GM19099 (cell line): ENCODE results near the gene ADAMTS14.

ENCODE experiments used
- POLR2A ChIP-seq: IDR thresholded peaks from 3 replicates; pipeline ENCODE4 v1.6.1; 2011; ENCODE audit warnings: low read depth; ENCODE audit not compliant: insufficient read length; ENCODE audit errors: extremely low read depth

The ADAMTS14 gene

DNA sequence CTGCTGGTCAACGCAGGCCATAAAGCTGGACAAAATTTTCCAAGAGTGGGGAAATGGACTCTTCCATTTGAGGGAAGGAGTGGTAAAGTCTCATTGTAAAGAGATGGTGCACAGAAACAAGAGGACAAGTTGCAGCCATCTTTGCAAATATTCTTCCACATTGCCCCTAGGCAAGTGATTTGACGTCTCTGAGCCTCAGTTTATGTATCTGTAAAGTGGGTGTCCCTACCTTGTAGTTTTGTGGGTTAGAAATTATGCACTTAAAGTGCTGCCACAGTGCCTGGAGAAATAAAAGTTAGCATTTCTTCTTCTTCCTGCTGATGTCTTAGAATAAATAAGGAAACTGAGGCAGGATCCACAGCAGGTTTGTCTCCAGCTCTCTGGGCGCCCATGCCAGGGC lies 12.1 kb downstream of the ADAMTS14 start:
- TF ChIP-seq POLR2A: no peak

DNA sequence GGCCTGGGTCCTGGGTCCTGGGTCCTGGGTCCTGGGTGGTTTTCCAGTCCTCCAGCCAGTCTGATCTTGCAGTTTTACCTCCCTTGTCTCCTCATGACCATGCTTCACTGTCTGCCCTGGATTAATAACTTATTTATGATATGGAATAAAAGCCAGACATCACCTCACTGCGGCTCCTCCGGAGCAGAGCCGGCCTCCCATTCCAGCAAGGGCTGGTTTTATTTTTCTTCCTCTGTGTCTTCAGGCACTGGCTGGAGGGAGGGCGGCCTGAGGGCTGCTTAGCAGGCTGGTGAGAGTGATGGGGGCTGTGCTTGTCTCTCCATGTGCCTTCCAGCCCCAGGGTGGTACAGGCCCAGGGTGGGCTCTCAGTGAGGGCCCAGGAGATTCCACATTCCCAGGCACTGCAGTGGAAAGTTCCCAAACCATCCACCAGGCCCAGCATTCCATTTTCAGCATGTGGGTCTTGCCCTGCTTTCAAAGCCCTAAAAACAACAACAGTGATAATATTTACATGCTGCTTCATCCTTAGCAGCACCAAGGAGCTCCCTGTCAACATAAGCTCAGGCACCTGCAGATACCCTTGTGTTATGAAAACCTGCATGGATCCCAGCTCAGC lies 12.6 kb downstream of the ADAMTS14 start:
- no peak for TF ChIP-seq POLR2A

DNA sequence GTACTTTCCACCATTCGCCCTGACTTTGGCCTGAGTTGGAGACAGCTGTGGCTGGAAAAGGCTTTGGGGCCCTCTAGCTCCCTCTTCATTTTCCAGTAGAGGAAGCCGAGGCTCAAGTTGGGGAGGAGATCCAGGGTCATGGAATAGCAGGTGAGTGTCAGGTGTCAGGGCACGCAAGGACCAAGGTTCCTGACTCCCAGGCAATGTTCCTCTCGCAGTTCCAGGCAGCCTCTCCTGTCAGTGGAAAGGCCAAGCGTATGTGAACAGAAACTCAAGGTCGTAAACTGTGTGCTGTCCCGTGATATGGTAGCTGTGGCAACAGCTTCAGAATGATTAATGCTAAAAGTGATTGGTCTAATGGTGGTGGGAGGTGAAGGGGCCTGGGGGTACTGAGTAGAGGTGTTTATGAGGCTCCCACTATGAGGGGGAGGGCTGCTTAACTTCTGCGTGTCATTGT lies 13.2 kb downstream of the ADAMTS14 start:
- TF ChIP-seq POLR2A: no peak

DNA sequence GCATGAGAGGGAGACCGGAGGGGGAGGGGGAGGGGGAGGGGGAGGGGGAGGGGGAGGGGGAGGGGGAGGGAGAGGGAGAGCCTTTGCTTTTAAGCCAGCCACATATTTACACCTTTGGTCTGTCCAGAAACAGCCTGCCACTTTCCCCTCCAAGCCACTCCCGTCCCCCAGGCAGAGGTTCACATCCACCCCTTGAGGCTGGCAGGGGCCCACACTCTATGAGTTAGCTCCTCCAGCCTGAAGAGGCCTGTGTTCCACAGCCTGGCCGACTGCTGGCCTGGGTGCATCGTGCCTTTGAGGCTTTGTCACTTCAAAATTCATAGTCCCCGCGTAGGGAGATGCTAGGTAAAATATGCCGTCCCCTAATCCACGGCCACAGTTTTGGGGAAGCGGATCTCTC lies 16.5 kb downstream of the ADAMTS14 start:
- no peak for TF ChIP-seq POLR2A

DNA sequence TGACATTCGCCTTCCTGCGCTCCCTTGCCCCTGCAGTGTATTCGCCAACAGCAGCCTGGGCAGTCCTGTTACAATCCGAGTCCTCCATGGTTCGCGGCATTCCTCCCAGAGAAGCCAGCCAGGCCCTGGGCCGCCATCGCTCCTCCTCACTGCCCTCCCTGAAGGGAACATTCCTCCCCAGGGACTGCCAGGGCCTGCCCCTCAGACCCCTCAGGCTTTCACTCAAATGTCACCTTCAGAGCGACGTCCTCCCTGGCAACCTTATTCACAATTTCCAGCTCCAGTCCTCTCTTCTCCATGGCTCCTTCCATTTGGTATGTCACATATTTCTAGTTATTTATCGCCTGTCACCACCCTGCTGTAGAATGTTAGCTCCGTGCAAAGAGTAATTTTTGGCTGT lies 17.4 kb downstream of the ADAMTS14 start:
- no peak for TF ChIP-seq POLR2A

DNA sequence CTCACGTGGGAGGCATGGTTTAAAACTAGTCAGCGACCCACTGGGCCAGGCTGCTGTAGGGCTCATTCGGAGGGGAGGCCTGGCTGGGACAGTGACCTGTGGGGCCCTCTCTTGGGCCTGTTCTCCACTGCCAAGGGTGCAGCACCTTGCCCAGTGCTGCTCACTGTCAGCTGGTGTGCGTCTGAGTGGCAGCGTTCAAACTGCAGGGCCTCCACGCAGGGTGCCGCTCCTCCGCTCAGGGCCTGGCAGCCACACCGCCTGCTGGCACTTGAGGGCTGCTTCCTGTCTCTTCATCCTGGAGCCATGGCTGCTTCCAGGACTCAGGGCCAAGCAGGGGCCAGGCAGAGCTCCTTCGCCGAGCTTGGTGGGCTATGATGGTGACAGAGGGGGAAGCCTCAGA lies 18.3 kb downstream of the ADAMTS14 start:
- no peak for TF ChIP-seq POLR2A

DNA sequence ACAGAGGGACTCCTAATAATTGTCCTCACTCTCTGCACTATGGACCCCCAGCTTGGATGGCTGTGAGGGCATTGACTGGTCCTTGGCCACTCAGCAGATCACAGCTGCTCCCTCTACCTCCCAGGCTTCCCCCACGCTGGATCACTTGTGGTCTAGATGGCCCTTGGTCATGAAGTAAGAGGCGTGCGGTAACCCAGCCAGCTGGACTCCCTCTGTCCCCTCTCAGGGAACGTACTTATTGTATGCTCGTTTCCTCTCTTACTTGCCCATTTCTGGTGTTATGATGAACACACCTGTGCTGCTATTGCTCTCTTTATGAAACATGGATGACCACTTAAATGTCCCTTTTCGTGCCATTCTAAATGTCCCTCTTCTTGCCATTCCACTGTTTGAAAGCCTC lies 19.3 kb downstream of the ADAMTS14 start:
- TF ChIP-seq POLR2A: no peak

DNA sequence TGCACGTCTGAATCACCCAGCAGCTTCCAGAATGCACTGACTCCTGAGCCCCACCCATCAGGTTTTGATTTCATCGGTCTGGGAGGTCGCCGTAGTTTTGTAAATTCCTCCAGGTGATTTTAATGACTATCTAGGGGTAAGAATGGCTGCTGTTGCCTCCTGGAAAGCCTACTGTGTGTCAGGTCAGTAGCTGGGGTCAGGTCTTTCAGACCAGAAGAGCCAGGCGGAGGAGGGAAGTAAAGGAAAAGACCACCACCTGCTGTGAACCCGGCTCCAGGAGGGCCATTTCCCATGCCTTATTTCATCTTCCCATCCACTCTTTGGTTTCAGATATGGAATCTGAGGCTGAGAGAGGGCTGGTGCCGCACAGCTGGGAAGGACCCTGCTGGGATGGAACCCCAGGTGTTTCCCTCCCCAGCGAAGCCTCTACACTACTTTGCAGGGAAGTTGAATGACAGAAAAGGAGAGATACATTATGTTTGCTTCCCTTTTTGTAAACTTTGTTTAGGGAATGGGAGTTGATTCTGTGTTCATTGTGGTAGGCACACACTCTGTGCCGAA lies 19.8 kb downstream of the ADAMTS14 start:
- TF ChIP-seq POLR2A: no peak

DNA sequence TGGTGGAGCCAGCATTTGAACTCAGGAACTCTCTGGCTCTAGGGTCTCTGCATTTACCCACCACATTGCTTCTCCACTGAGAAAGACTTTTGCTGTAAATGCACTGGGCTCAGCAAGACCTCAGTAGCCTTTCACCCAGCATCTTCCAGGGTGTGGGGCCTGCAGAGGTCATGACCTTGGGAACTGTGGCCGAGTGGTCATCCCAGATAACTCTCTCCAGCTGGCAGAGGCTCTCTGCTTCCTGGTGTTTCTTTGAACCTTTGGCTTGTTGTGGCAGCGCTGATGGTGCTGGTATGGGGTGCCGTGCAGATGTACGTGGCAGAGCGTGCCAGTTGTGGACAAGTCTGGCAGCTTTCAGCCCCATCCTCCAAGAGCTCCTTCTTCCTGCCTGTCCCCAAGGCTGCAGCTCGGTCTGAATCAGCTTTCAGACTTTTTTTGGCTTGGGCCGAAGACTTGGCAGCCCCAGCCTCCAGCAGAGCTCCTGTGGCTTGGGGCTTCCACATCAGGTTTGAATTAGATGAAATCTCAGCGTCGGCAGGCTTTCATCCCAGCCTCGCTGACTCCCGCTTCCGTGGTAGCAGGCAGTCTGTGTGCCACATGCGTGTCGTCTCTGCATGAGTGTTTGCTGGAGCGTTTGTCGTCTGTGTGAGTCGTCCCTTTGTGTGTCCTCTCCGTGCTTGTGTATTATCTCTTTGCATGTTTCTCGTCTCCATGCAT lies 21.5 kb downstream of the ADAMTS14 start:
- TF ChIP-seq POLR2A: no peak

DNA sequence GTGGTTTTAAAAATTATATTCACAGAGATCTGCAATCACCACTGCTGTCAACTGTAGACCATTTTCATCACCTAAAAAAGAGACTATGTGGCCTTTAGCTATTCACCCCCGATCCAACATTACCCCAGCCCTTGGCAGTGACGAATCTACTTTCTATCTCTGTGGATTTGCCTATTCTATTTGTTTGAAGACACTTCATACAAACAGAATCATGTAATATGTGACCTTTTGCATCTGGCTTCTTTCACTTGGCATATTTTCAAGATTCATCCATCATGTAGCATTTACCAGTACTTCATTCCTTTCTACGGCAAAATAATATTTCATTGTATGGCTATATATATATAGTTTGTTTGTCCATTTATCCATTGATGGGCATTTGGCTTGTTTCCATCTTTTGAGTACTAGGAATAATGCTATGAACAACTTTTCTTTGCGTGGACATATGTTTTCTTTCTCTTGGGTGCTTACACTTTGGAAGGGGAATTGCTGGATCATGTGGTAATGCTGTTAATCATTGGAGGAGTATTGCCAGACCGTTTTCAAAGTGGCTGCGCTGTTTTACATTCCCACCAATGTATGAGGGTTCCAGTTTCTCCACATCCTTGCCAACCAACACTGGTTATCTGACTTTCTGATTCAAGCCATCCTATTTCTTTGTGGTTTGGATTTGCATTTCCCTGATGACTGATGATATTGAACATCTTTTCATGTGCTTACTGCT lies 22.3 kb downstream of the ADAMTS14 start:
- no peak for TF ChIP-seq POLR2A

DNA sequence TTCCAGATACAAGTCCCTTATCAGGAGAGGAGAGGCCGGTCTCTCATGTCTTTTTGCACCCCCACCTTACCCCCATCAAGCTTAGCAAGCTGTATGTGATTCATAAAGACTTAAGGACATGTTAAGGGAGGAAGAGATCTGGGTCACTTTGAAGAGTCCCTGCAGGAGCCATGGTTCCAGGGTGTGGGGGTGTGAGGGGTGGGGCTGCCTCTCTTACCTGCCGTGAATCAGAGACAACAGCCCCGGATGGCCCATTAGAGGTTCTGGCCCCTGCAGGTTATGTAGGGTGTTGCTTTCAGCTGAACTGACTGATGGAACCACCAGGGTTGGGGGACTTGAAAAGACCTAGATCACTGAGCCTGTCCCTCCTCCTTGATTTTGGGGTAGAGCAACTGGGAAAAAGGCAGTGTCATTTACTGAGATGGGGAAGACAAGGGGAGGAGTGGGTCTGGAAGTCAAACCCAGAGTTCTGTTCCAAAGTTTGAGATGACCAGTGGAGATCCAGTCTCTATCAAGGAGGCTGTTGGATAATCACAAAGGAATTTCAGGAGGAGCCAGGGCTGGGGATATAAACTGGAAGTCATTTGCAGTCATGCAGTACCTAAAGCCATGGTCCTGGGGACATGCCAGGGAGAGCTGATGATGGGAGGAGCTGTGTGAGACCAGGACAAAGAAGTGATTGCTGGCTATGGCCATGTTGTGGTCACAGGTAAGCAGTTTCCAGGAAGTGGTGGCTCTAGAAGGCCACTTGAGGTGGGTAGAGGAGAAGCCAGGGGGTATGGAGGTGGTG lies 23.1 kb downstream of the ADAMTS14 start:
- TF ChIP-seq POLR2A: no peak

DNA sequence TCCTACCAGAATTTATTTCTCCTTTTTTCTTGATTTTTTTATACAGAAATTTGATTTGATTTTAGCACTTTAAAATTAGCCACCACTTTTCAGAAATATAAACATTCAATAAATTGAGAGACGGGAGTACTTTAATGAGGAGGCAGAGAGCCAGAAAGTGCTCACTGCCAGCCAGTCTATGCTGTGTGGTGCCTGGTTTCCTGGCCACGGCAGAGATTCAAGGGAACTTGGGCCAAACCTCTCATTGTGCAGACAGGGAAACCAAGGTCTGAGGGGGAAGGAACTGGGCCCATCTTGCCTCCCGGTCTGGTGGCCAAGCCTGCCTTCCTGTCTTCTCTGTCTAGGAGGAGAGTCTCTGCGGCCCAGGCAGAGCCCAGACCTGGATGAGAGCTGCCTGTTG lies 25.9 kb downstream of the ADAMTS14 start:
- no peak for TF ChIP-seq POLR2A

DNA sequence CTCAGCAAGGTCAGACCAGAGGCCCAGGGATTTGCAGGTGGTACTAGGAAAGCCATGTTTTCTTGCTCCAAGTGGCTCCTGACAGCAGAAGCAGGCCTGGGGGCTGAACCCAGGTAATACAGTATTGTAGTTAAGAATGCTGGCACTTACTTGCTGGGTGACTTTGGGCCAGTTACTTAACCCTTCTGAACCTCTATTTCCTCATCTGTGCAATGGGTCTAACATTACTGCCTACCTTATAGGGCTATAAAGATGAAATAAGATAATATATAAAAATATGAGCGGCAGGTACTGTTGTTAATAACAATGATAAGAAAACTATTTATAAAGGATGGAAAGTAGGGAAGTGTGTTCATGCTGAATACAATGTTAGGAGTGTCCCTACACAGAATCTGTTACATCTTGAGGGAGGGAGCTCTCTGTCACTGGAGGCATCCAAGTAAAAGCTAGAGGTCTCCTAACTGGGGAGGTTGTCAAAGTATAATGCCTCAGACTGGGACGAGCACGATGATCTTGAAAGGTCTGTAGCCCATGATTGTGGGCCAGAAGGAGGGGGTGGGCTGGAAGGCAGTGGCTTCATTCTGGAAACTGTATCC lies 26.9 kb downstream of the ADAMTS14 start:
- no peak for TF ChIP-seq POLR2A

DNA sequence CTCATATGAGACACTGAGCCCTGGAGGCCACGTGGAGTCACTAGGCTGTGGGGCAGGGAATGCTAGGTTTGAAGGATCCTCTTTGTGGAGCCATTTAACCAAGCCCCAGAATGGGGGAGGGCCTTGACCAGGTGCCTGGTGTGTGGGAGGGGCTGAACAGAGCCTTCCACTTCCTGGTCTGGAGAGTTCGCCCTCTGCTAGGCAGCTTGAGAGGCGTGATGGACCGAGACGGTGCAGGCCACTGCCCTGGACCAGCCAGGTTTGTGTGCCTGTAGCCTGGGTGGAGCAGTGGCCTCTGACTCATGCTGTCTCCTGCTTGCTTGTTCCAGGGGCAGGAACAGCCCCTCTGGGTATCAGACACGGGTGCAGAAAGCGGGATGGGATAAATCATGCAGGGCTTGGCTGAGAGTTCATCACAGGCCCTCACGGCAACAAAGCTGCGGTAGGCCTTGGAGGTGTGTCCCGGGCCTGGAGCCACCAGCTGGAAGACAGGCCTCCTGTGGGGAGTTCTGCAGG lies 27.4 kb downstream of the ADAMTS14 start:
- no peak for TF ChIP-seq POLR2A
